Chondrocyte (in vitro differentiated cells): ENCODE measurements around the gene SH3RF2. TPM values are rescaled to one million over a fixed set of nuclear protein-coding genes. Genes with fewer than 3 reads are reported as not detected.

Source experiments
- DNase-seq: peaks from one replicate; pipeline ENCODE4 v3.0.0; 2021; ENCODE audit warnings: mixed read lengths, low spot score
- H3K27ac Mint-ChIP-seq: one replicate; pipeline ENCODE4 v1.8.0; 2021; ENCODE audit warnings: mild to moderate bottlenecking, moderate library complexity, mixed read lengths; ENCODE audit not compliant: unreplicated experiment
- H3K27me3 Mint-ChIP-seq: 2 replicates; pipeline ENCODE4 v1.8.0; 2021; ENCODE audit warnings: low read depth, mixed read lengths
- H3K36me3 Mint-ChIP-seq: 2 replicates; pipeline ENCODE4 v1.8.0; 2021; ENCODE audit warnings: low read depth, mixed read lengths
- H3K4me1 Mint-ChIP-seq: 2 replicates; pipeline ENCODE4 v1.8.0; 2021; ENCODE audit warnings: low read depth, mild to moderate bottlenecking, mixed read lengths
- H3K4me3 Mint-ChIP-seq: one replicate; pipeline ENCODE4 v1.8.0; 2021; ENCODE audit warnings: mild to moderate bottlenecking, moderate library complexity, mixed read lengths; ENCODE audit not compliant: unreplicated experiment
- H3K9me3 Mint-ChIP-seq: 2 replicates; pipeline ENCODE4 v1.8.0; 2021; ENCODE audit warnings: low read depth, mixed read lengths
- total RNA-seq: library from RNA; stranded (reverse); gene quantifications from 3 replicates; pipeline ENCODE4 v1.2.1, GENCODE V29; 2021
- TF ChIP-seq, protein P1 (sequence below): fragments of 200-600 bp; sonication (generic); IDR thresholded peaks from 2 replicates; pipeline ENCODE4 v1.5.0; 2021; ENCODE audit warnings: antibody characterized with exemption, mild to moderate bottlenecking, moderate library complexity

SH3RF2 gene
- total RNA-seq, 1 donor from 2014 or later, result 0.42 TPM

DNA sequence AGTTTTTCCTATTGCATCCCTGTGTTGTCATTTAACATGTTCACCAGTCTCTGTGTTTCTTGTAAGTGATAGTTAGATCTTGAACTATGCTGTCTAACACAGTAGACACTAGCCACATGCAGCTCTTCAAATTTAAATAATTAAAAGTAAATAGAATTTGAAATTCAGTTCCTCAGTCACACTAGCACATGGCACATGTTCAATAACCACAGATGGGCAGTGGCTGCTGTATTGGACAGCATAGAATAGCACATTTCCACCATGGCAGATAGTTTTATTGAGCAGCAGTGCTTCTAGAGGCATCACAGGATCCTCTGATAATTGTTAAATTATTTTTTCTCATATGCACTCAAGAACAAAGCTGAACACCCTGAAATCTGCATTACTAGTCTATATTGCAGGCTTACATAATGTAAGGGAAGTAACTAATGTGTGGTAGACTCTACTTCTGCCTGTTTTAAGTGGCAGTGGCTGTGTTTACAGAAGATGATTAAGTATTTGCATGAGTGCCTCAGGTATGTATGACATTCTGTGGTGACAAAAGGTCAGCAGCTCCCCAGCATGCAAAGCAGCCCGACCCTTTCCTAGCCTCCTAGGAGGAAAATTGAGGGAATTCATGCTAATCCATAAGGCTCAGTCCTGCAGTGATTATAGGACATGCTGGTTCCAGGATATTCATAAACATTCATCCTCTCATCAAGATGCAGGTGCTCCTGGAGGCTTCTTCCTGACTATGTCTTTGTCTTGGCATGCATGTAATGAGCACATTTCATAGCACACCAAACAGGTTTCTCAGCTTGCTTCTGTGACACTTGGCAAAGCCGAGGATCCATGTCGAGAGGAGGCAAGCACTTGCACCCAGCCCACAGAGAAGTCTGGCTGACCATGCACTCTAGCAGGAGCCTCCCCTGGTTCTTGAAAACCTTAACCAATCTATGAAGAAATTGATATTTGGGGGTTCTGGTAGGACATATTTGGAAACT is 45.5 kb downstream of the SH3RF2 start:
- H3K36me3 Mint-ChIP-seq, result no peaks in the 10 kb centered on the region
- no peak for DNase-seq
- H3K27me3 Mint-ChIP-seq, result no peaks in the 10 kb centered on the region
- TF ChIP-seq, protein P1, sequence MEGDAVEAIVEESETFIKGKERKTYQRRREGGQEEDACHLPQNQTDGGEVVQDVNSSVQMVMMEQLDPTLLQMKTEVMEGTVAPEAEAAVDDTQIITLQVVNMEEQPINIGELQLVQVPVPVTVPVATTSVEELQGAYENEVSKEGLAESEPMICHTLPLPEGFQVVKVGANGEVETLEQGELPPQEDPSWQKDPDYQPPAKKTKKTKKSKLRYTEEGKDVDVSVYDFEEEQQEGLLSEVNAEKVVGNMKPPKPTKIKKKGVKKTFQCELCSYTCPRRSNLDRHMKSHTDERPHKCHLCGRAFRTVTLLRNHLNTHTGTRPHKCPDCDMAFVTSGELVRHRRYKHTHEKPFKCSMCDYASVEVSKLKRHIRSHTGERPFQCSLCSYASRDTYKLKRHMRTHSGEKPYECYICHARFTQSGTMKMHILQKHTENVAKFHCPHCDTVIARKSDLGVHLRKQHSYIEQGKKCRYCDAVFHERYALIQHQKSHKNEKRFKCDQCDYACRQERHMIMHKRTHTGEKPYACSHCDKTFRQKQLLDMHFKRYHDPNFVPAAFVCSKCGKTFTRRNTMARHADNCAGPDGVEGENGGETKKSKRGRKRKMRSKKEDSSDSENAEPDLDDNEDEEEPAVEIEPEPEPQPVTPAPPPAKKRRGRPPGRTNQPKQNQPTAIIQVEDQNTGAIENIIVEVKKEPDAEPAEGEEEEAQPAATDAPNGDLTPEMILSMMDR, result no peak
- no peaks in the 10 kb centered on the region for H3K9me3 Mint-ChIP-seq
- H3K27ac Mint-ChIP-seq, result no peak overlapping the region
- H3K4me1 Mint-ChIP-seq, result peaks cover 26% of the 10 kb centered on the region
- no peak overlapping the region for H3K4me3 Mint-ChIP-seq

DNA sequence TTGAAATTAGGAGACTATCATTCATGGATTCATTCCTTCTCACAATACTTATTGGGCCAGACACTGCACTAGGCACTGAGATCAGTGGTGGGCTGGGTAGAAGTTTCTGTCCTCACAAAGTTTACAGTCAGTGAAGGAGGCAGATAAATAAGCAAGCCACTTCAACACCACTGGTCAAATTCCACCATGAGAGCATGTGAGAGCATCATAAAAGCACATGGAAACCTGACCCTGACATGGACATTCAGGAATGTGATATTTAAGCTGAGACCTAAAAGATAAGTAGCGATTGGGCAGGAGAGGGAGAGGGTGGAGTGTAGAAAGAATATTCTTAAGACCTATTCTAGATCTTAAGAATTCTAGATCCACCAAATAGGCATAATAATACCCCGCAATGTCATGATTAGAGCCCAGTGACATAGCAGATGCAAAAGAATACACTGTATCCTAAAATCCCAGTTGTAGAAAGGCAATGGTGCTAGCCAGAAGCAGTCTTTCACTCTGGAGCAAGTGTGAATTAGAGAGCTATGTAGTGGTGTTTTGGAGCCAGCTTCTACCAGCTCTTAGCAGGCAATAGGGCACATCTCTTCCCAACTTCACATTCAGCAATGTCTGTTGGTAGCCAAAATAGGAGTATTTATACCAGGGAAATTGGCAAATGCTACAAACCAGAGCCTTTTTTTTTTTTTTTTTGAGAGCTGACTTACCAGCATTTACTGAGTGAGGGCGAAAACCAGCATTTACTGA is 46.4 kb downstream of the SH3RF2 start:
- Mint-ChIP-seq H3K4me3 (no peak overlapping the region), H3K9me3 (no peaks in the 10 kb centered on the region), H3K27ac (no peak overlapping the region), H3K27me3 (no peaks in the 10 kb centered on the region), H3K4me1 (peaks cover 23% of the 10 kb centered on the region), H3K36me3 (no peaks in the 10 kb centered on the region)
- DNase-seq, result no peak
- TF ChIP-seq, protein P1, result no peak

DNA sequence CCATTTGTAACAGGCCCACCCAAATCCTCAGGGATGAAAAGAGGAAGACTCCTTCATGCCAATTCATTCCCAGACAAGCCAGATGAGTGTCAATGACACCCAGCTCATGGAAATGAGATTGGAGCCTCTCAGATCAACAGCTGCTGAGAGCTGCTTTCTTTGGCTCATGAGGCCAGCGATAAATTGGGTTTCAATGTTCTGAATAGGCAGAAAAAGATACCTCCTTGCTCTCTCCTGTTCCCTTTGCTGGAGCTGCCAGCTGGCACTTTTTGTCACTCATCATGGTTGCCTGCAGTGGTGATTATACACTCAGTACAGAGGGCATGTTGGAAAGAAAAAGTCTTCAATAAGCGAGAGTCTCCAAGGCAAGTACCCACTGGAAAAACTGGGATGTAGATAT is 47.1 kb downstream of the SH3RF2 start:
- Mint-ChIP-seq H3K27me3 (no peaks in the 10 kb centered on the region), H3K4me3 (no peak overlapping the region), H3K4me1 (peaks cover 20% of the 10 kb centered on the region), H3K36me3 (no peaks in the 10 kb centered on the region), H3K9me3 (no peaks in the 10 kb centered on the region), H3K27ac (no peak overlapping the region)
- TF ChIP-seq, protein P1, result no peak
- DNase-seq, result no peak

DNA sequence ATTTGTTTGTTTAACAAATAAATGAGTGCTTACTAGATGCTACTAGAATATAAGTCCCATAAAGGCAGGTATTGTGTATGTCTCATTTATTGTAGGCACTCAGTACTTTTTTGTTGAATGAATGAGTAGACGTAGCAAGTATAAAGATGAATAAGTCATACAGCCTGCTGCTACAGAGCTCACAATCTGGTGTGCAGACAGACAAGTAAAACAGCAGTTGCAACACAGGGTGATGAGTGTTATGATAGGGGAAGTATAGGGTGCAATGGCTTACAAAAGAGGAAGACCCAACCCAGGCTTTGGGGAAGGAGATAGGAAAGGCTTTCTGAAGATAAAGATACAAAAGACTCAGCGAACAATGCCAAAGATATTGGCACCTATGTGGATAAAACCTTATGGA is 47.7 kb downstream of the SH3RF2 start:
- Mint-ChIP-seq H3K27me3 (no peaks in the 10 kb centered on the region), H3K9me3 (no peaks in the 10 kb centered on the region), H3K27ac (no peak overlapping the region), H3K4me3 (no peak overlapping the region), H3K4me1 (peaks cover 15% of the 10 kb centered on the region), H3K36me3 (no peaks in the 10 kb centered on the region)
- no peak for DNase-seq
- TF ChIP-seq, protein P1, result no peak

DNA sequence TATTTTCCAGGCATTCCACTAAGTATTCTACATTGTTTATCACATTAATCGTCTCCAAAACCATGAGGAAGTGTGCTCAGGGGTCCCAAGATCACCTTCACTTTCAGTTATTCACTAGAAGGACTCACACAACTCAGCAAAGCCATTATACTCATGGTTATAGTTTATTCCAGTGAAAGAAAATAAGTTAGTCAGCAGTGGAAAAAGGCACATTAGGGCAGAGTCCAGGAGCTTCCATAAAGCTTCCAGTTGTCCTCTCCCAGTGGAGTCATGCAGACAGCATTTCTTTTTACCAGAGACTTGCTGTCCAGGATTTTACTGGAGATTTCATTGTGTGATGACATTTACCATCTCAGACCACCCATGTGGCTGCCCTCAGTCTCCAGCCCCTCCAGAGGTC is 51.5 kb downstream of the SH3RF2 start:
- TF ChIP-seq, protein P1, result no peak
- H3K4me1 Mint-ChIP-seq, result no peaks in the 10 kb centered on the region
- H3K27ac Mint-ChIP-seq, result no peak overlapping the region
- no peaks in the 10 kb centered on the region for H3K36me3 Mint-ChIP-seq
- H3K9me3 Mint-ChIP-seq, result peaks cover 5% of the 10 kb centered on the region
- H3K4me3 Mint-ChIP-seq, result no peak overlapping the region
- DNase-seq, result no peak
- no peaks in the 10 kb centered on the region for H3K27me3 Mint-ChIP-seq
